Measurements from ENCODE around the gene TTLL10. TPM values are rescaled to one million over a fixed set of nuclear protein-coding genes. Genes with fewer than 3 reads are reported as not detected.

Gene TTLL10
- total RNA-seq, 1 donor from 2014 or later = not detected

GRCh38 chr1:1176931-1177330, 3.3 kb downstream of the TTLL10 start:
- Histone ChIP-seq H3K36me3 (no peaks in the 10 kb centered on the region), H3K4me3 (no peak overlapping the region), H3K27ac (no peak overlapping the region), H3K4me1 (no peaks in the 10 kb centered on the region), H3K27me3 (peaks cover 35% of the 10 kb centered on the region), H3K9me3 (no peaks in the 10 kb centered on the region)
- intact Hi-C loops (cut with DNase I) = no loop called here
- no peak for ATAC-seq
- no peak for DNase-seq
- TF ChIP-seq, protein P1, sequence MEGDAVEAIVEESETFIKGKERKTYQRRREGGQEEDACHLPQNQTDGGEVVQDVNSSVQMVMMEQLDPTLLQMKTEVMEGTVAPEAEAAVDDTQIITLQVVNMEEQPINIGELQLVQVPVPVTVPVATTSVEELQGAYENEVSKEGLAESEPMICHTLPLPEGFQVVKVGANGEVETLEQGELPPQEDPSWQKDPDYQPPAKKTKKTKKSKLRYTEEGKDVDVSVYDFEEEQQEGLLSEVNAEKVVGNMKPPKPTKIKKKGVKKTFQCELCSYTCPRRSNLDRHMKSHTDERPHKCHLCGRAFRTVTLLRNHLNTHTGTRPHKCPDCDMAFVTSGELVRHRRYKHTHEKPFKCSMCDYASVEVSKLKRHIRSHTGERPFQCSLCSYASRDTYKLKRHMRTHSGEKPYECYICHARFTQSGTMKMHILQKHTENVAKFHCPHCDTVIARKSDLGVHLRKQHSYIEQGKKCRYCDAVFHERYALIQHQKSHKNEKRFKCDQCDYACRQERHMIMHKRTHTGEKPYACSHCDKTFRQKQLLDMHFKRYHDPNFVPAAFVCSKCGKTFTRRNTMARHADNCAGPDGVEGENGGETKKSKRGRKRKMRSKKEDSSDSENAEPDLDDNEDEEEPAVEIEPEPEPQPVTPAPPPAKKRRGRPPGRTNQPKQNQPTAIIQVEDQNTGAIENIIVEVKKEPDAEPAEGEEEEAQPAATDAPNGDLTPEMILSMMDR (IDR thresholded peaks at IDR 0.05) = no peak

DNA sequence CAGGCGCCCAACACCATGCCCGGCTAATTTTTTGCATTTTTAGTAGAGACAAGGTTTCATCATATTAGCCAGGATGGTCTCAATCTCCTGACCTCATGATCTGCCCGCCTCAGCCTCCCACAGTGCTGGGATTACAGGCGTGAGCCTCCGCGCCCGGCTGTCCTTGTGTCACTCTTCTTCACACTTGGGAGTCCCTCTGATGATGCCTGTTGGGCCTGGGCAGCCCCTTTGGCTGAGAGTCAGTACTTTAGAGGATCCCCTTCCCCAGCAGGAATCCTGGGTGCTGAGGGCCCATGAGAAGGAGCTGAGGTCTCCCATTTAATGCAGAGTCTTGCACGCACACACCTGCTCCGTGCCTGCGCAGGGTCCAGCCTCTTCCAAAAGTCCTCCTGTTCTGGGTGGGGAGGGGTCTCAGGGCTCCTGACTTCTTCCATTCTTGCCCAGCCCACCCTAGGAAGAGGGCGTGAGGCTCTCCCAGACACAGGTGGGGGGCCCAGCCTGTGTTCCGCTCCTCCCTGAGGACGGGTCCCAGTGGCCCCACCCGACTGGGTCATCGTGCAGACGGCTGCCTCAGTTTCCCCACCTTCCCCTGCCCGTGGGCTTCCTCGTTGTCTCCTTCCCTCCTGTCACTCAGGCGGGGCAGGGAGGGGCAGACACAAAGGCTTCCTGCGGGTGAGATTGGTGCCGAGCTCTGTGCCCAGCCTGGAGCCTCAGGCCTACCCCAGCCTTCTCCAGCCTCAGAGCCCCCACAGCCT, 3.9 kb downstream of the TTLL10 start:
- TF ChIP-seq, protein P1 (IDR thresholded peaks at IDR 0.05) = no peak
- H3K36me3 ChIP-seq = no peaks in the 10 kb centered on the region
- intact Hi-C loops (cut with DNase I) = no loop called here
- H3K9me3 ChIP-seq = no peaks in the 10 kb centered on the region
- no peaks in the 10 kb centered on the region for H3K4me1 ChIP-seq
- H3K27ac ChIP-seq = no peak overlapping the region
- ATAC-seq (no peak), DNase-seq (no peak)
- H3K27me3 ChIP-seq = peaks cover 28% of the 10 kb centered on the region
- no peak overlapping the region for H3K4me3 ChIP-seq

DNA sequence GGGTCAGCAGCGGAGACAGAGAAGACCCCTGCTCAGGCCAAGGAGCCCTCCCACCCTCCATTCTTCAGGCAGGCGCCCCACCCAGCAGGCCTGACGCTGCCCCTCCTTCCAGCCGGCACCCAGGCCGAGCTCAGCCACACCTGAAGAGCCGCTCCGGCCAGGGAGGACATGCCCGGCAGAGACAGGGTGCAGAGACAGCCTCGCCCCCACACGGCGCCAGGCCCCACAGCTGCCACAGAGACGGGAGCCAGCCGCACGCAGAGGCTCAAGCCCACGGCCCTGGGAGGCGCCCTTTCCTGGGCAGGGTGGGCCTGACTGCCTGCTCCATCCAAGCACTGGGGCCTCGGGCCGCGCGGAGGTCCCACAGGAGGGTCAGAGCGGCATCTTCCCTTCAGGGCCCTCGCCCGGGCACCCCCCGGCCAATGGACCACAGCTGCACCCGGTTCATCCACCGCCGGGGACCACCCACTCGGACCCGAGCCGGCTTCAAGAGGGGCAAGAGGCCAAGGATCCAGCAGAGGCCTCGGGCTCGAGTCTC, 5.2 kb downstream of the TTLL10 start:
- DNase-seq (no peak), ATAC-seq (no peak)
- Histone ChIP-seq H3K4me1 (no peaks in the 10 kb centered on the region), H3K9me3 (no peaks in the 10 kb centered on the region), H3K36me3 (no peaks in the 10 kb centered on the region), H3K4me3 (no peak overlapping the region), H3K27me3 (peaks cover 16% of the 10 kb centered on the region), H3K27ac (no peak overlapping the region)
- intact Hi-C loops (cut with DNase I) = no loop called here
- TF ChIP-seq, protein P1 (IDR thresholded peaks at IDR 0.05) = no peak

- DNase-seq (no peak), ATAC-seq (no peak)
- Histone ChIP-seq H3K27me3 (peaks cover 12% of the 10 kb centered on the region), H3K36me3 (no peaks in the 10 kb centered on the region), H3K4me3 (no peak overlapping the region), H3K9me3 (no peaks in the 10 kb centered on the region), H3K27ac (no peak overlapping the region), H3K4me1 (no peaks in the 10 kb centered on the region)
- TF ChIP-seq, protein P1 (IDR thresholded peaks at IDR 0.05) = no peak
- intact Hi-C loops (cut with DNase I) = no loop called here
Observed at GRCh38 chr1:1179346-1179982, 5.8 kb downstream of the TTLL10 start.

DNA sequence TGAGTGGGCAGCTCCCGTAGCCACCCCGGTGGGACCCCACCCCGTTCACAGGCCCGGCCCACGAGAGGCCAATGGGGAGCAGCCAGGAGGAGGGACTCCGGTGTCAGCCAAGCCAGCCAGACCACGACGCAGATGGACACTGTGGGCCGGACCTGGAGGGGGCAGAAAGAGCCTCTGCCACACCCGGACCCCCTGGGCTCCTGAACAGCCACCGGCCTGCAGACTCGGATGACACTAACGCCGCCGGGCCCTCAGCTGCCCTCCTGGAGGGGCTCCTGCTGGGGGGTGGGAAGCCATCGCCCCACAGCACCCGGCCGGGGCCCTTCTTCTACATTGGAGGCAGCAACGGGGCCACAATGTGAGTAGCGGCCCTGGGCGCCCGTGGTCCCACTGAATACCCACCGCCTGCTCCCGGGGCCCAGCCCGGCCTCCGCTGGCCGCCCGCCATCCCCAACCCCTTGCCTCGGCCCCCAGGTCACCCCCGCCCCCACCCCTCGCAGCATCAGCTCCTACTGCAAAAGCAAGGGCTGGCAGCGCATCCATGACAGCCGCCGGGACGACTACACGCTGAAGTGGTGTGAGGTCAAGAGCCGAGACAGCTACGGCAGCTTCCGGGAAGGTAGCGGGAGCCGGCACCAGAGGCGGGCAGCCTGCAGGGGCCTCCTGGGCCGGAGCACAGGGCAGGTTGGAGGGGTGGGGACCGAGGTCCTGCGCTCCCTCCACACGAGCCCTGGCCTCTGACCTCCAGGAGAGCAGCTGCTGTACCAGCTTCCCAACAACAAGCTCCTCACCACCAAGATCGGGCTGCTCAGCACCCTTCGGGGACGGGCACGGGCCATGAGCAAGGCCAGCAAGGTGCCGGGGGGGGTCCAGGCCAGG, 6.5 kb downstream of the TTLL10 start:
- TF ChIP-seq, protein P1 (IDR thresholded peaks at IDR 0.05) = no peak
- Histone ChIP-seq H3K36me3 (no peaks in the 10 kb centered on the region), H3K4me1 (no peaks in the 10 kb centered on the region), H3K9me3 (no peaks in the 10 kb centered on the region), H3K27me3 (peaks cover 12% of the 10 kb centered on the region), H3K27ac (no peak overlapping the region), H3K4me3 (no peak overlapping the region)
- intact Hi-C loops (cut with DNase I) = no loop called here
- DNase-seq = no peak
- no peak for ATAC-seq
